Smooth muscle cell (in vitro differentiated cells): Measurements from ENCODE around the gene SPEF2. TPM values are rescaled to one million over a fixed set of nuclear protein-coding genes. Genes with fewer than 3 reads are reported as not detected.

Source experiments
- DNase-seq: peaks from one replicate; lab custom pipeline; 2025; ENCODE audit not compliant: unreplicated experiment; lab: John Stamatoyannopoulos, UW
- H2AFZ ChIP-seq: fragments of 200-600 bp; sonication (generic); 2 replicates; pipeline ENCODE4 v1.6.0; 2016; ENCODE audit warnings: antibody characterized with exemption, low read depth, mild to moderate bottlenecking
- H3F3A ChIP-seq: fragments of 200-600 bp; sonication (generic); 2 replicates; pipeline ENCODE4 v1.6.0; 2017; ENCODE audit warnings: antibody characterized with exemption, low read depth
- H3K27ac ChIP-seq: fragments of 200-600 bp; sonication (generic); 2 replicates; pipeline ENCODE4 v1.5.1; 2016; ENCODE audit warnings: low read depth, mild to moderate bottlenecking
- H3K27me3 ChIP-seq: fragments of 200-600 bp; sonication (generic); 2 replicates; pipeline ENCODE4 v1.6.1; 2016; ENCODE audit warnings: low read depth, mild to moderate bottlenecking
- H3K36me3 ChIP-seq: fragments of 200-600 bp; sonication (generic); 2 replicates; pipeline ENCODE4 v1.5.1; 2016; ENCODE audit warnings: low read depth
- H3K4me1 ChIP-seq: fragments of 200-600 bp; sonication (generic); 2 replicates; pipeline ENCODE4 v1.5.1; 2016; ENCODE audit warnings: low read depth
- H3K4me2 ChIP-seq: fragments of 200-600 bp; sonication (generic); 2 replicates; pipeline ENCODE4 v1.6.0; 2016; ENCODE audit warnings: mild to moderate bottlenecking
- H3K4me3 ChIP-seq: fragments of 200-600 bp; sonication (generic); 2 replicates; pipeline ENCODE4 v1.5.1; 2016; ENCODE audit warnings: mild to moderate bottlenecking
- H3K79me2 ChIP-seq: fragments of 200-600 bp; sonication (generic); 2 replicates; pipeline ENCODE4 v1.6.0; 2016; ENCODE audit warnings: low read depth, mild to moderate bottlenecking
- H3K9ac ChIP-seq: fragments of 200-600 bp; sonication (generic); 2 replicates; pipeline ENCODE4 v1.6.0; 2016; ENCODE audit warnings: low read depth
- H3K9me3 ChIP-seq: fragments of 200-600 bp; sonication (generic); replicated peaks from 2 replicates; pipeline ENCODE4 v1.5.1; 2016; ENCODE audit warnings: low read depth
- H4K20me1 ChIP-seq: fragments of 200-600 bp; sonication (generic); 2 replicates; pipeline ENCODE4 v1.6.0; 2016; ENCODE audit warnings: low read depth
- WGBS: methylation state at CpG from one replicate; pipeline ENCODE4 v1.1.7; 2016; ENCODE audit warnings: low lambda C conversion rate; 5-methylcytosine and 5-hydroxymethylcytosine counted together
- polyA plus RNA-seq: library from polyadenylated mRNA; unstranded; fragments of >200 nt; fragmentation: Nextera tagmentation; extraction: Ambion mirVana; gene quantifications from 2 replicates; pipeline ENCODE4 v1.2.1, GENCODE V29; 2016
- total RNA-seq: library from RNA; depleted of rRNA; stranded (reverse); fragments of >200 nt; gene quantifications from 2 replicates; pipeline ENCODE4 v1.2.3, GENCODE V29; 2014
- TF ChIP-seq, protein P1 (sequence below): fragments of 200-600 bp; sonication (generic); IDR thresholded peaks from 2 replicates; pipeline ENCODE4 v1.5.1; 2017; ENCODE audit warnings: borderline replicate concordance, mild to moderate bottlenecking, antibody characterized with exemption; ENCODE audit not compliant: insufficient read depth, poor library complexity, severe bottlenecking

SPEF2 gene
- total and polyA plus RNA-seq, 2 experiments from 2014 or later: 3.1 to 4.8 TPM

DNA sequence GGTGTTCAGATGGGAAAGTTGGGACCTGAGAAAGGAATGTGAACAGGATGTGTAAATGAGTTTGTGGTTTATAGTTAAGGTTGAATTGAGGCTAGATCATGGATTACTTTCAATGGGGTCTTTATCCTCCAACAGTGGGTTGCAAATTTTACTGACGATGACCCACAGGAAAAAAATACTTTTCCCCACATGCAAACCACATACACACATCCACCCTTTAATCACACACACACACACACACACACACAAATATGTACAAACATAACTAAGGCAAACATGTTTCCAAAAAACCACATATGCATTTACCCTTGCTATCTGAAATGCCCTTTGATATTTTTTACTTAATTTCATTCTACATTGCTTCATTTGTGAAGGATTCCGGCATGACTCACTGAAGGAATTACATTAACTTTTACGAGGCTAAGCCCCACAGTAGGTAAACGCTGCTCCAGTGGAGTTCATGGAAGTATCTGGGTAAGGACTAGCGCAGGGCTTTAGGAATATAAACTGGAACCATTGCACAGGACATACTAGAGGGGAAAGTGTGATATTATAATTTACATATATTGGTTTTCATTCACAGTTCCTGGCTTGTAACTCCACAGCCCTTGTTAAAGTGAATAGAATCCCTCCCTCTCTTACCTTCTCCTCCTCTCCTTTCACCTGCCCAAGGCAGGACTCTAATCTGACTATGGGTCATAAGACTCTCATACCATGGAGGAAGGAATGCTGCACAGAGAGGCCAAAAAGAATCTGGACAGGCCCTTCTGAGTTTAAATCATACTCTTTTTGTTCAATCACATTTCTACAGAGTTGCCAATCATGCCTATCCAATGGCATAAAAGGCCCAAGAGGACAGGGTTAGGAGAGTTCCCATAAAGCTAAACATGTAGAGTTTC lies 8.5 kb upstream of the SPEF2 start:
- Histone ChIP-seq H2AFZ (no peak overlapping the region), H3K27me3 (no peaks in the 10 kb centered on the region), H3K9ac (no peak overlapping the region), H4K20me1 (no peaks in the 10 kb centered on the region), H3K9me3 (no peaks in the 10 kb centered on the region), H3K4me1 (no peaks in the 10 kb centered on the region), H3K4me2 (no peak overlapping the region), H3F3A (no peaks in the 10 kb centered on the region), H3K36me3 (no peaks in the 10 kb centered on the region), H3K79me2 (no peaks in the 10 kb centered on the region), H3K4me3 (no peak overlapping the region), H3K27ac (no peak overlapping the region)
- no peak for DNase-seq
- WGBS: 29% methylated on average over 5 of the region's 5 CpGs
- TF ChIP-seq, protein P1, sequence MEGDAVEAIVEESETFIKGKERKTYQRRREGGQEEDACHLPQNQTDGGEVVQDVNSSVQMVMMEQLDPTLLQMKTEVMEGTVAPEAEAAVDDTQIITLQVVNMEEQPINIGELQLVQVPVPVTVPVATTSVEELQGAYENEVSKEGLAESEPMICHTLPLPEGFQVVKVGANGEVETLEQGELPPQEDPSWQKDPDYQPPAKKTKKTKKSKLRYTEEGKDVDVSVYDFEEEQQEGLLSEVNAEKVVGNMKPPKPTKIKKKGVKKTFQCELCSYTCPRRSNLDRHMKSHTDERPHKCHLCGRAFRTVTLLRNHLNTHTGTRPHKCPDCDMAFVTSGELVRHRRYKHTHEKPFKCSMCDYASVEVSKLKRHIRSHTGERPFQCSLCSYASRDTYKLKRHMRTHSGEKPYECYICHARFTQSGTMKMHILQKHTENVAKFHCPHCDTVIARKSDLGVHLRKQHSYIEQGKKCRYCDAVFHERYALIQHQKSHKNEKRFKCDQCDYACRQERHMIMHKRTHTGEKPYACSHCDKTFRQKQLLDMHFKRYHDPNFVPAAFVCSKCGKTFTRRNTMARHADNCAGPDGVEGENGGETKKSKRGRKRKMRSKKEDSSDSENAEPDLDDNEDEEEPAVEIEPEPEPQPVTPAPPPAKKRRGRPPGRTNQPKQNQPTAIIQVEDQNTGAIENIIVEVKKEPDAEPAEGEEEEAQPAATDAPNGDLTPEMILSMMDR: no peak

DNA sequence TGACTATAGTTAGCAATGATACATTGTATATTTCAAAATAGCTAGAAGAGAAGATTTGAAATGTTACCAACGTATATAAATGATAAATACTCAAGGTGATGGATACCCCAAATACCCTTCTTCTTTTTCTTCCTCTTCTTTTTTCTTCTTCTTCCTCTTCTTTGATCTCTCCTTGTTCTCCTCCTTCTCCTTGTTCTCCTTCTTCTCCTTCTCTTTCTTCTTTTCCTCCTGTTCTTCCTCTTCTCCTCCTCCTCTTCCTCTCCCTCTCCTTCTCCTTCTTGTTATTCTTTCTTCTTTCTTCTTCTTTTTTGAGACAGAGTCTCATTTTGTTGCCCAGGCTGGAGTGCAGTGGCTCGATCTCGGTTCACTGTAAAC lies 616 bp upstream of the SPEF2 start:
- peak overlapping the region; percentile 83 for H3K4me2 ChIP-seq
- H3K9me3 ChIP-seq: peaks cover 7% of the 10 kb centered on the region
- H3K4me3 ChIP-seq: peak overlapping the region; percentile 69
- TF ChIP-seq, protein P1: no peak
- no peaks in the 10 kb centered on the region for H3K36me3 ChIP-seq
- no peaks in the 10 kb centered on the region for H3K79me2 ChIP-seq
- peak overlapping the region; percentile 50 for H3K9ac ChIP-seq
- WGBS: 37% methylated on average over 3 of the region's 3 CpGs
- DNase-seq: no peak
- no peaks in the 10 kb centered on the region for H3K4me1 ChIP-seq
- H2AFZ ChIP-seq: peak overlapping the region; percentile 88
- no peaks in the 10 kb centered on the region for H3K27me3 ChIP-seq
- no peak overlapping the region for H3K27ac ChIP-seq
- H3F3A ChIP-seq: no peaks in the 10 kb centered on the region
- no peaks in the 10 kb centered on the region for H4K20me1 ChIP-seq

DNA sequence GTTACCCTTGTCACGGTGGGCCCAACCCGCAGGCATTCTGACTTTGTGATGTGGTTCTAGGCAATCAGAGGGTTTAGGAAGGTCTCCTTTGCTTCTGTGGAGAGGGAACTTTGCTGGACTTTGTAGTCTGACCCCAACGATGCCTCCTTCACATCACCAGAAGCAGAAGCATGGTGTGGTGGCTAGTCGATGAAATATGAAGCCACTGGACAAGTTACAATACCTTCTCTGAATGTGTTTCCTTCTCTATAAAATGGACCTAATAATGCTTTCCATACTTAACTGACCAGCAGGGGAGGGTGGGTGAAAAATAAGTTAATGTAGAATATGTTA lies 607 bp downstream of the SPEF2 start:
- Histone ChIP-seq H3K4me1 (no peaks in the 10 kb centered on the region), H2AFZ (peak overlapping the region; percentile 88), H3K27me3 (no peaks in the 10 kb centered on the region), H3K9ac (peak overlapping the region; percentile 50), H3K4me2 (peak overlapping the region; percentile 83), H4K20me1 (no peaks in the 10 kb centered on the region), H3K36me3 (no peaks in the 10 kb centered on the region), H3K27ac (no peak overlapping the region), H3K79me2 (no peaks in the 10 kb centered on the region), H3K4me3 (peak overlapping the region; percentile 69), H3K9me3 (peaks cover 7% of the 10 kb centered on the region), H3F3A (no peaks in the 10 kb centered on the region)
- TF ChIP-seq, protein P1: no peak
- DNase-seq: no peak
- 38% methylated on average over 4 of the region's 4 CpGs for WGBS

DNA sequence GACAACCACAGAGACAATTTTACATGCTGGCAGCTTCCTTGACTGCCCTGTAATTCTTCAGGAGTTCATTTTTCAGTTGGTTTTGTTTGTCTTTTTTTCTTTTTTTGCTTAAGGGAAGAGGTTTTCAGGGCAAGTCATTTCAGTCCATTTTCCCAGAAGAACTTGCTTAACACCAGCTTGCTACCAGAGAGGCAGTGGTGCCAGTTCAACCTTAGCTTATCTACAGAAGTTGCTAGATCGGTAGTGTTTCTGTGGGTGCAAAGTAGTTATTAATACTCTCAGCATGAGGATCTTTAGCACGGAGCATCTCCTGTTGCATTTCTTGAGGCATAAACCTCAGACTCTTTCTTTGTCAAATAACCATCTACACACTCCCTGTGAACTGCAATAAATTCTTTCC lies 1.1 kb downstream of the SPEF2 start:
- H3K27ac ChIP-seq: no peak overlapping the region
- TF ChIP-seq, protein P1: no peak
- H3K4me3 ChIP-seq: peak overlapping the region; percentile 69
- peak overlapping the region; percentile 83 for H3K4me2 ChIP-seq
- H3K4me1 ChIP-seq: no peaks in the 10 kb centered on the region
- no peak for DNase-seq
- 86% methylated on average over 2 of the region's 2 CpGs for WGBS
- H3K79me2 ChIP-seq: no peaks in the 10 kb centered on the region
- peak overlapping the region; percentile 88 for H2AFZ ChIP-seq
- H3K9me3 ChIP-seq: peaks cover 7% of the 10 kb centered on the region
- no peak overlapping the region for H3K9ac ChIP-seq
- H3K27me3 ChIP-seq: no peaks in the 10 kb centered on the region
- no peaks in the 10 kb centered on the region for H3F3A ChIP-seq
- no peaks in the 10 kb centered on the region for H4K20me1 ChIP-seq
- H3K36me3 ChIP-seq: no peaks in the 10 kb centered on the region
